ENCODE data around the gene SENP8. TPM values are rescaled to one million over a fixed set of nuclear protein-coding genes. Genes with fewer than 3 reads are reported as not detected.

SENP8 gene
- polyA plus RNA-seq, 1 donor, result 6.8 TPM

DNA sequence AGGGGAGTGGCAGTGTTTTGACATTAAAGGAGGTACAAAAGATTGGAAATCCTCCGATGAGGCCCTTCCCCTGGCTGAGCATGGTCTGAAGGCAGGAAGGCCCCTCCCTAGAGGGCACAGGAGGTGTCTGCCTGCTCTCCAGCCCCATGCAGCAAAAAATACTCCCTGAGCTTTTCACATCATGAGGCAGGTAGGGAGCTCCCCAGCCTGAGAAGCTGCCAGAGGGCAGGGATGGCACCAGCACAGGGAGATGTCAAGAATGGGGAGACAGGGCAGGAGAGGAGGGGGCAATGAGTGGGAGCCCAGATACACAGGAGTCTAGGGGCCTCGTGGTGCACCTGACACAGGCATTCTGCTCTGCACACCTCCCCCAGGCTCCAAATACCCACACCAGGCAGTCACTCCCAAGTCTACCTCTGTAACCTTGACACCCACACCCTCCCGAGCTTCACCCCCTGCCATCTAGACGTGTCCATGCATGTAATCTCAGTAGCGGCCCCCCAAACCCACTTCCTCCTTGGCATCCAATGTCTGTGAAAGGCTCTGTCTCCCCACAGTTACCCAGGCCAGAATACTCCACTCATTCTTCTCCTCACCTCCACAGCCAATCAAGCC is 56.5 kb downstream of the SENP8 start:
- no peak for DNase-seq

DNA sequence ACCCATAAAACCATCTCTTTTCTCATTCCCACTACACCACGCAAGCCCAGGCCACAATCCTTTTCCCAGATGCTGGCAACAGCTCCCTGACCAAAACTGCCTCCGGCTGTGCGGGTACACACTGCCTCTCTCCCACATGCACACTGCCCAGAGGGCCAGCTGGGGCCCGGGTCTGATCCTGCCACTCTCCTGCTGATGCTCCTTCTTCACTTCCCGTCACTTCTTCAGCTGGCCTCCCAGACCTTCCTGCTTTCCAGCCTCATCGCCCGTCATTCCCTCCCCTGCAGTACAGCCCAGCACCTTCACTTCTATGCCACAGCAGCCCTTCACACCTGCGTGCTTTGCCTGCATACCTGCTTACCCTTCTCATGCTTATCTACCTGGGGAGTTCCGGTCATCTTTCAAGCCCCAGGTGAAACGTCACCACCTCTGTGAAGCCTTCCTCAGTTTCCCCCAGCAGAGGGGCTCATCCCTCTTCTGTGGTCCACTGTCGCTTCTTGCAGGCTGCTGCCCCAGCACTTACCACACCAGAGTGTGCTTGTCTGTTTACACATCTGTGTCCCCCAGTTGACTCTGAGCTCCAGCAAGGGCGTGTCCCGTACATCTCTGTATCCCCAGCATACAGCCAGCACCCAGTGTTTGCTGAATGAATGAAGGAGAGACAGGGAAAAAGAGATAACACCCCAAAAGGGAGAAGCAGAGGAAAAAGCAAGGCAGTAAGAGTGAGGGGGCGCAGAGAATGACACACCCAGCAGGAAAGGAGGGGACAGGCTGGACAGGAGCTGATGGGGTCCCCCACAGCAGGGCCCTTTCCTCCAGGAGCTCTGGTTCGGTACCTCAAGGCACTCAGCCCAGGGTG is 57.2 kb downstream of the SENP8 start:
- DNase-seq, result no peak

DNA sequence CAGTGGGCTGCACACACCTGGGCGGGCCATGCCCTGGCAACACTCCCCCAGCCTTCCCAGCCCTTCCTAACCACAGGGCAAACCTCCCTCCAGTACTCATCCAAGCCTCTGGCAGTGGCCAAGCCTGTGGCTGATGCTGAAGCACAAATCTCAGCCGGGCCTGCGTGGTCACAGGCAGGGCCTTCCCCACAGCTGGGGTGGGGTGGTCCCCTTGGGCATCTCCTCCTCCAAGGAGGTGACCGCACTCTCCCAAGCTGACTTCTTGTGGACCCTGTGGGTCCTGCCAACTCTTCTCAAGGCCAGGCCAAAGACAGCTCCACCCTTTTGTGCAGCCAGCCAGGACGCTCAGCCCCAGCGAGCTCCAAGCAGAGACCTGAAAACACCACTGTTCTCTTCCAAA is 58.0 kb downstream of the SENP8 start:
- no peak for DNase-seq

DNA sequence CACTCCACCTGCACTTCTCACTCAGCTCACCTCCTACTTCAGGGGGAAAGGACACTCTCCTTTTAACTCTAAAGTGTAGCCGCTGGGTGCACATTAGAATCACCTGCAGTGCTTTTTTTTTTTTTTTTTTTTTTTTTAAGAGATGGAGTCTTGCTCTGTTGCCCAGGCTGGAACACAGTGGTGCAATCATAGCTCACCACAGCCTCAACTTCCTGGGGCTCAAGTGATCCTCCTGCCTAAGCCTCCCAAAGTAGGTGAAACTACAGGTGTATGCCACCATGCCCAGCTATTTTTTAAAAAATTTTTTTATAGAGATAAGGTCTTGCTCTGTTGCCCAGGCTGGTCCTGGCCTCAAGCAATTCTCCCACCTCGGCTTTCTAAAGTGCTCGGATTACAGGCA is 58.5 kb downstream of the SENP8 start:
- DNase-seq, result no peak

DNA sequence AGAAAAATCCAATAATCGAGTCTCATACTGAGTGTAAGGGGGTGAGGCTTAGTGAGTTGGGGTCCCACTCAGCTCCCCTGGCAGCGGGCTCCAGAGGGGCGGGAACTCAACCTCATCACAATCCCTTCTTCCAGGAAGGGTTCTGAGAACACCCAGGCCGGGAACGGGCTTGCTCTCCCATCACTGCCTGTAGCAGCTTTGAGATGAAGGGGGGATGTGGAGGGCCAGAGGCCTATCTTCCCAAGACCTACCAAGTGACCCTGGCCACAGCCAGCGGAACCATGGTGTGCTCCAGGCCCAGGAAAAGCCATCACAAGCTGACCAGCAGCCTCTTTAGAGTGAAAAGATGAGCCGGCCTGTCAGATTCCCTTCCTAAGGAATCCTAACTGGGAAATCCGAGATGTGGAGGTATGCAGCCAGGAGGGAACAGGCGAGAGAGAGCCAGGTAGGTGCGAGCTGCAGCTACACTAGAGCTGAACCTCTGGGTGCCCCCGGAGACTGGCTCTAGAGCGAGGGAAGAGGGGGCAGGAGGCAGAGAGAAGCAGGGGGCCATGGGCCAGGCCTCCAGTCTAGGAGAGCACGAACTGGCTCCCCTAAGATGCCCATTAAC is 60.9 kb downstream of the SENP8 start:
- no peak for DNase-seq

DNA sequence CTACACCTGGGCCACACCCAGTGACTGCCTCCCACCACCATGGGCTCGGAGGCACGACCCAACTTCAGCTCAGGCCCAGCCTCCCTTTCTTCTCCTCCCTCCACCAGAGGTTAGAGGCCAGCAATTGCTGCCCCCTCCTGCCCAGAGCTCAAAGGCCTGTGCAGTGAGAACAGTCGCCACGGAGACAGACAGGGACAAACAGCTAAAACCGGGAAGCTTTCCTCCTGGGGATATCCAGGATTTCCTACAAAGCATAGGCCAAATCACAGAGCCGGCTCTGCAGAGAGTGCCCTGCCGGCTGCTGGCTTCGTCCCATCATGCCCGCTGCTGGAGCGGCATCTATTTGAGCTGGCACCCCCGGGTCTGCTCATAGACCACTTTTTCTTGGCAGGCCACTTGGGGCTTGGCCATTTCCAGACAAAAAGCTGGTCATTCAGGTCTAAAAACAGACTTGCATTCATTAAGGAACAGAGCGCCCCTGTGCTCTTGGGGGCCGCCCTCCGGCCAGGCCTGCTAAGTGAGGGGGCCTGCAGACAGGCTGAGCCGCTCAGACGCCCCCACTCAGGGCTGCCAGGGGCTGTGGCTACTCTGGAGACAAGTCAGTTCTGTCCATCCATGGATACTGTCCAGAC is 61.9 kb downstream of the SENP8 start:
- no peak for DNase-seq

DNA sequence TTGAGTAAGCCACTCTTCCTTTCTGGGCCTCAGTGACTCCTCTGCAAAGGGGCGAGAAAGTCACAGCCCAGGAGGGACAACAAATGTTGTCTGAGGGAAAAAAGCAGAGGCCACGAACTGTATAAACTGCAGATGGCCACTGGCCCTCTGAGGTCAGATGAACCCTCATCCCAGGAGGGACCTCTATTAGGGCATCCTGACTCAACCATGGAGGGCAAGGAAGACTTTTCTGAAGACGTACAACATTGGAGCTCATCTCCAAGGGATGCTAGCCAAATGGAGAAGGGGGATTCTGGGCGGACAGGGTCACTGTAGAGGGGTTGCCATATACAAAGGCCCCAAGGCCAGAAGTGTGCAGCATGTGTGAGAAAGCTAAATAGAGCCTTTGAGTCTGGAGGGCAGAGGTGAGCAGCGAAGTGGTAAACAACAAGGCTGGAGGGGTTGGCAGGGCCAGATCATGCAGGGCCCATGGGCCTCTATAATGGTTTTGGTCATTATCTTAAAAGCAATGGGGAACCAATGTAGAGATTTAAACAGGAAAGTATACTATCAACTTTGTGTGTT is 62.6 kb downstream of the SENP8 start:
- no peak for DNase-seq

DNA sequence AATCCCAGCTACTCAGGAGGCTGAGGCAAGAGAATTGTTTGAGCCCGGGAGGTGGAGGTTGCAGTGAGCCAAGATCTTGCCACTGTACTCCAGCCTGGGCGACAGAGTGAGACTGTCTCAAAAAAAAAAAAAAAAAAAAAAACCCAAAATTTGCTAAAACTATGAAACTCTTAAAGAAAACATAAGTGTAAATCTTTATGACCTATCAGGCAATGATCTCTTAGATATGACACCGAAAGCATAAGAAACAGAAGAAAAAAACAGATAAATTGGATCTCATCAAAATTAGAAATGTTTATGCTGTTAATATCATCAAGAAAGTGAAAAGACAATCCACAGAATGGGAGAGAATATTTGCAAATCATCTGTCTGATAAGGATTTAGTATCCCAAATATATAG is 64.0 kb downstream of the SENP8 start:
- no peak for DNase-seq

DNA sequence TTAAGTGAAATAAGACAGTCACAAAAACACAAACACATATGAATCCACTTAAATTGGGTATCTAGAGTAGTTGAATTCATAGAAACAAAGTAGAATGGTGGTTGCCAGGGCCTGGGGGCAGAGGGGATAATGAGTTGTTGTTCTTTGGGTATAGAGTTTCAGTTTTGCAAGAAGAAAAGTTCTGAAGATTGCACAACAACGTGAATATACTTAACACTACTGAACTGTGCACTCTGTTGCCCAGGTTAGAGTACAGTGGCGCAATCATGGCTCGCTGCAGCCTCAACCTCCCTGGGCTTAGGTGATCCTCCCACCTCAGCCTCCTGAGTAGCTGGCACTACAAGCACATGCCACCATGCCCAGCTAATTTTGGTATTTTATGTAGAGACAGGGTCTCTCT is 64.5 kb downstream of the SENP8 start:
- no peak for DNase-seq

DNA sequence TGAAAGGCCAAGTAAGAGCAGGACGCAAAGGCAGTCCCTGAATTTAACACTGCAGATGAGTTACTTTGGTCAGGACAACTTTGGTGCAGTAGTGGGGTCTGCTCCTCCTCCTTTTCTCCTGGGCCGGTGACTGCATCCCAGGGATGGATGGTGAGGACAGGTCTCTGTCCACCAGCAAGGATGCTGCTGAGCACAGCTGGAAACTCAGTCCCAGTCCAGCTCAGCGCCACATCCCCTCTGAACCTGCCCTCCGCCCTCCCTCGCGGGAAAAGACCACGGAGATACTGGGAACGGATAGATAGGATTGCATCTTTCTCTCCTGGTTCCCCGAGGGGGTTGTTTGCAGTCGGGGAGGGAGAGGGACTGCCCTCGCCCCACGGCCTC is 65.6 kb downstream of the SENP8 start:
- no peak for DNase-seq

DNA sequence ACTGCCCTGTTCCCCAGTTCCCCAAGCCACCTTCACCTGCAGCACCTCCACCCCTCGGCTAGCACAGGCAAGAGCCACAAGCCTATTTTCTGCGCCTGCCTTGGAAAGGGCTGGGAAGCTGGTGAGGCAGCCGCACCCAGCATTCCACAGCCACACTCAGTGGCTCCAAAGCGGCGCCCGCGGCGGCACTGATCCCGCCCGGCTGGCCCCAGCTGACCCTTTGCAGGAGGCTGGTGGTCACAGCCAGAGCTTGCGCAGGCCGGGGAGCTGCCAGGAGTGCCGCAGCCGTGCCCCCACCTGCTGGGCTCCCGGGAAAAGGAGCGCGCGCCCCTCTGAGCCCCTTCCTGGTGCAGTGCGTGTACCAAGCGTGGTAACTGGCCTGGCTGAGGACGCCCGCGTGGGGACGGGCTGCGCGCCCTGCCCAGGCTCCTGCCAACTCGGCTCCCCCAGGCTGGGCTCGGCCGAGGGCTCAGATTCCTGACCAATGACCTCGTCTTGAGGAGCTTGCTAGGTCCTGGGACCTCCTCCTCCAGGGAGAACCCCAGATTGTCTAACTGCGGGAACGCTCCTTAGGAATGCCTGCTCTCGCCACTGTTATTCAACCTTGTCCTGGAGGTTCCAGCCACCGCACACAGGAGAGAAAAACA is 66.1 kb downstream of the SENP8 start:
- DNase-seq, result no peak

DNA sequence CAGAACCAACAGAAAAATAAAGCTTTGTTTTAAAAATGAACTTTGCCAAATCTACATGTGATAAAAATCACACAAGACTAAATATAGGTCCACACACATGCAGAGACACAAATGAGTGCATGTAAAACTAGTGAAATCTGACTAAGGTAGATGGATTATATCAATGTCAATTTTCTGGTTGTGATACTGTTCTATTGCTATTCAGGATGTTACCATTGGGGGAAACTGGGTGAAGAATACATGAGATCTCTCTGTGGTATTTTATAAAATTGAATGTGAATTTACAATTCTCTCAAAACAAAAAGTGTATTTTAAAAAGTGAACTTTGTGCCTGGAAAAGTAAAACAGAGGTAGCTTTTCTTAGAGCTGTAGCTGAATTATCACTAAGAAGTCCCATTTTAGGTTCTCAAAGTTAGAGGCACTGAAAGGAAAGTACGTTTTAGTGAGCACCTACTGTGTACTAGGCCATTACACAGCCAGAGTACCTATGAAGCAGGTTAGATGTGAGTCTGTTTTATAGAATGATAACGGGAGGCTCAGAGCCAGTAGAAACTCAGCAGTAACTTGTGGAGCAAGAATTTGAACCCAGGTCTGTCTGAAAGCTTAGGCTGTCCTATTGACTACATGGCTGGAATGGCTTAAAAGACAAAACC is 71.2 kb downstream of the SENP8 start:
- no peak for DNase-seq

DNA sequence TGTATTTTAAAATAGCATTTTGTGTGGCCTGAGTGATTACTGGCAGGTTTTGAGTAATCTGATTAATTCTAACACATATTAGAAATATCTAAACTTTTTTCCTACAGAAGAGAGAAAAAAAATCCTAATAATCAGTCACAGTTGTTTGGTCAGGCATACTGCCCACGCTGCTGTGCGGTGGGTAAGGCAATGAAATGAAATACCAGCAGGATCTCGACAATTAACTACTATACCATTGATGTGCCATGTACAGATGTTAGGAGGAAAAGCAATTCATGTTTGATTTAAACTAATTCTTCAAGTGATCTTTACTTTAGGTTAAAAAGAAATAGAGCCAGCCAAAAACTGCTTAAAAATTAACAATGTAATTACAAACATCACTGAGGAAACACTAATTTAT is 74.2 kb downstream of the SENP8 start:
- DNase-seq, result no peak

Other genes with a start within 250 kb of the SENP8 start
- gene MYO9A, start 253 bp upstream of the SENP8 start, polyA plus RNA-seq (ENCODE audit: insufficient read length), result 37.5 TPM
- 10.6 TPM for gene GRAMD2A, start 79.4 kb downstream of the SENP8 start, polyA plus RNA-seq (ENCODE audit: insufficient read length)
- 696 TPM for gene PKM, start 112.8 kb downstream of the SENP8 start, polyA plus RNA-seq (ENCODE audit: insufficient read length)
- gene PARP6, start 154.2 kb downstream of the SENP8 start, polyA plus RNA-seq (ENCODE audit: insufficient read length), result 135 TPM
- 5.1 TPM for gene CELF6, start 201.8 kb downstream of the SENP8 start, polyA plus RNA-seq (ENCODE audit: insufficient read length)

Measured in left kidney (tissue), 2 donors.